Measurements from ENCODE around the gene NDUFV2. TPM values are rescaled to one million over a fixed set of nuclear protein-coding genes. Genes with fewer than 3 reads are reported as not detected.
A peak's percentile ranks its signal among the peaks of the same experiment; 100 is the strongest.

Gene NDUFV2
- total and polyA plus RNA-seq, 2 of the 8 experiments (the other 6 are each of a cell fraction or from before 2014, with no cell fraction given): 90.8 to 191 TPM

DNA sequence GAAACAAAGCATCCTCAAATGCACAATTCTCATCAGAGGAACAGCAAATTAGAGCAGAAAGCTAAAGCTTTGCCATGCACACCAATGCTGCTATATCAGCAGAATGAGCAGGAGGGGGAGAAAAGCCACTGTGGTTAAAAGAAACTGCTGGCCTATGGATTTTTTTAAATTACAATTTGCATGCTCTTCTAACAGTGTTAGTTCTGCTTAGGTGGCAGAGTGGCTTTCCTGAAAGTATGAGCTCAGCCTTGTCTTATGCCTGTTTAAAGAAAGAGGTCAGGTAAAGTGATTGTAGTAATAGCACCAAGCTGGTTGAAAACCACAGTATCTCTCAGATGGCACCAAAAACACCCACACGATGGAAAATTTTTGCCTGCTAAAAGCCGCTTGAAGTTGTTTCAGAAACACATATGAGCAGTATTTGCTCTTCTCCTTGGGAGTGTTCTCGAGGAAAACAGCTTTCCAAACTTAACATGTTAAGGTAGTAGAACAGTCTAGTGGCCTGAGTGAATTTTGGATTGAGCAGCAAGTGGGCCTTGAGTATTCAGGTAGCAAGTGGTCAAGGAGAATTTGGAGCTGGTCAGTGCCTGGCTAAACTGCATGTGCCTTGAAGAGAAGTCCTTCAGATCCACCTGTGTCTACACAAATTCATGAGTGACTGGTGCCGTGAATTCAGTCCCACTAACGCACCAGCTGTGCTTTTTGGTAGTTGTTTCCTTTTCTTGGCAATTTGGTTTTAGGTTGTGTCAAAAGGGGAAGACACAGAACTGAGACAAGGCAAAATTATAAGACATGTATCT lies 19.6 kb upstream of the NDUFV2 start:
- Histone ChIP-seq H2BK5ac (ENCODE audit: low read depth, low read length) (no peak overlapping the region), H4K5ac (ENCODE audit: insufficient read length, low read depth, low read length) (no peak overlapping the region), H3K79me2 (ENCODE audit: control insufficient read depth in 1 of 2, insufficient read depth in 2 of 2, low read length in 2 of 2) (no peaks in the 10 kb centered on the region), H3K27ac (ENCODE audit: low read depth, low read length) (no peak overlapping the region), H3K23ac (ENCODE audit: insufficient read length) (no peak overlapping the region), H3K9me3 (ENCODE audit: insufficient read depth in 2 of 2, low read depth in 1 of 2, low read length in 1 of 2) (no peaks in the 10 kb centered on the region), H4K91ac (replicated peaks; ENCODE audit: insufficient read length, low read length) (no peak overlapping the region), H2BK20ac (ENCODE audit: low read length) (no peak overlapping the region), H2BK12ac (ENCODE audit: low read depth, low read length) (no peak overlapping the region), H3K56ac (replicated peaks; ENCODE audit: insufficient read length, low read depth, low read length) (no peak overlapping the region), H3K23me2 (ENCODE audit: low read depth, low read length) (no peaks in the 10 kb centered on the region), H3K14ac (ENCODE audit: insufficient read length) (no peak overlapping the region), H2AFZ (ENCODE audit: low read length) (0 out of 2 replicates have a peak overlapping the region, but pooled peaks have one; percentile 9), H3K4me3 (ENCODE audit: extremely low read depth in 1 of 4, insufficient read depth in 2 of 4, low read depth in 3 of 4, low read length in 4 of 4) (no peak overlapping the region), H3K4me2 (ENCODE audit: insufficient read depth in 1 of 2, low read depth in 2 of 2, low read length in 2 of 2) (no peak overlapping the region), H3K4me1 (replicated peaks in 1 of 4; ENCODE audit: control insufficient read depth in 3 of 4, insufficient read depth in 4 of 4, low read length in 3 of 4) (no peaks in the 10 kb centered on the region), H4K20me1 (replicated peaks in 1 of 2; ENCODE audit: control insufficient read depth in 1 of 2, insufficient read depth in 2 of 2, low read length in 2 of 2) (no peaks in the 10 kb centered on the region), H3K79me1 (ENCODE audit: low read depth, low read length) (no peaks in the 10 kb centered on the region), H2AK5ac (ENCODE audit: low read depth, low read length) (no peak overlapping the region), H3K36me3 (ENCODE audit: control insufficient read depth in 2 of 4, insufficient read depth in 4 of 4, low read length in 3 of 4) (no peaks in the 10 kb centered on the region), H3K27me3 (replicated peaks in 1 of 4; ENCODE audit: control insufficient read depth in 3 of 4, extremely low read depth in 1 of 4, insufficient read depth in 3 of 4, low read length in 3 of 4) (no peaks in the 10 kb centered on the region), H3K4ac (replicated peaks; ENCODE audit: insufficient read length, low read depth, low read length) (no peak overlapping the region), H2BK15ac (ENCODE audit: low read length) (no peak overlapping the region), H3K18ac (ENCODE audit: extremely low read depth, low read length) (no peak overlapping the region), H3K9ac (replicated peaks in 1 of 4; ENCODE audit: extremely low read depth in 1 of 4, low read depth in 3 of 4, low read length in 3 of 4) (no peak overlapping the region), H4K8ac (ENCODE audit: extremely low read depth, insufficient read depth, low read length) (no peak overlapping the region), H2BK120ac (replicated peaks; ENCODE audit: low read depth, low read length) (no peak overlapping the region)
- DNase-seq (ENCODE audit: low read depth in 1 of 2, low spot score in 2 of 2) (no peak), FAIRE-seq (no peak)
- ChIA-PET POLR2A (ENCODE audit: partially characterized antibody) (interaction anchor here (0.9 kb wide), 1 partner anchor 27 kb away, joined by 5 read pairs; no protein-coding TSS in a partner anchor), CTCF (ENCODE audit: partially characterized antibody) (interaction anchor here (0.7 to 1.6 kb wide), 2 partner anchors 9 to 49 kb away, joined by 3 to 9 read pairs; no protein-coding TSS in a partner anchor)
- WGBS, 2 experiments (ENCODE audit: extremely low coverage in 1 of 2, insufficient coverage in 1 of 2, insufficient read length in 1 of 2, insufficient replicate concordance in 2 of 2, low coverage in 1 of 2, low lambda C conversion rate in 2 of 2, missing lambda C conversion rate in 1 of 2): 89% methylated on average over 5 of the region's 5 CpGs; no CpG with 5 or more reads in 1 of the 2 experiments
- TF ChIP-seq GTF2F1 (IDR thresholded peaks at IDR 0.05; ENCODE audit: borderline replicate concordance, low read depth, low read length) (no peak), RNF2 (IDR thresholded peaks at IDR 0.05; ENCODE audit: borderline replicate concordance, low read depth, low read length, missing control alignments, poor library complexity, severe bottlenecking) (no peak), JUND (IDR thresholded peaks at IDR 0.05; ENCODE audit: low read length) (no peak), CBX8 (IDR thresholded peaks at IDR 0.05; ENCODE audit: borderline replicate concordance, low read depth, low read length) (no peak), E2F6 (IDR thresholded peaks at IDR 0.05) (no peak), TEAD4 (IDR thresholded peaks at IDR 0.05; ENCODE audit: low read depth, low read length) (no peak), HDAC2 (IDR thresholded peaks at IDR 0.05; ENCODE audit: borderline replicate concordance in 1 of 2, low read depth in 2 of 2, low read length in 2 of 2) (no peak), YY1 (IDR thresholded peaks at IDR 0.05; ENCODE audit: low read depth, low read length) (no peak), HDAC6 (IDR thresholded peaks at IDR 0.05; ENCODE audit: low read depth, low read length) (no peak), CREB1 (IDR thresholded peaks at IDR 0.05) (no peak), CTBP2 (IDR thresholded peaks at IDR 0.05; ENCODE audit: borderline replicate concordance, insufficient read depth, insufficient read length, low read length) (no peak)
